Measurements from ENCODE around the gene GPATCH8. TPM values are rescaled to one million over a fixed set of nuclear protein-coding genes. Genes with fewer than 3 reads are reported as not detected.

GPATCH8 gene
- total and polyA plus RNA-seq, 9 of the 15 experiments (the other 6 are each of a cell fraction or from before 2014, with no cell fraction given), result 10.6 to 29.6 (median 13.2) TPM

DNA sequence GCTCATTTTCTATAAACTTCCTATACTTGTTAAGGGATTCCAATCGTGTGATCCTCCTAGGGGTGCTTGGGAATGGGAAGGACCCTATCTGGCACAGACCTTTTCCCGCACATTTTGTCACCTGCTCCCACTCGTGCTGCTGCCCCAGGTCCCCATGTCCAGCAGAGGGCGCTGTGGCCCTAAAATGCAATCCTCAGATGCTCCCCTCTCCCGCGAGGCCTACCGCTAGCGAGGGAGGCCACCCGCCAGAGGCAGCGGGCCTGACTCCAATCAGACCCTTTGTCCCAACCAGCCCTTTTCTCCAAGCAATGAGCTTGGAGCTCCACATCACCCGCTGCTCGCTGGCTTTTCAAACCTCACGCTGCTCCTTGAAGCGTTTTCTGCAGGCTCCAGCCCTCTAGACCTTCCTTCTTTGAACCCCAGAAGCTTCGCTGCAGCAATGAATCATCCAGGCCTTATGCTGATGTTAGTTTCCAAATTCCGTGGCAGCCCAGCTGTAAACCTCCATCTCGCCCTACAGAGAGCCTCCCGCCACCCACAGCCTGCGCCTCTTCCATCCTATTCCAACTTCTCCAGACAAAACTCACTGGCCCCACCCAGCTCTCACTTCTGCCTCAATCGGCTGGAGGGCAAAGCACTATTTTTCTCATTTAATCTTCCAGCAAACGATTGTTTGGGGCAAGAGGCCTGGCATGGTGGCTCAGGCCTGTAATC, 30.5 kb upstream of the GPATCH8 start (continued):
- TF ChIP-seq ZNF282 (CRISPR knock-in tag; IDR thresholded peaks at IDR 0.05) (no peak), MAX (CRISPR knock-in tag; IDR thresholded peaks at IDR 0.05) (peak; percentile 82), ZNF3 (CRISPR knock-in tag; IDR thresholded peaks at IDR 0.05) (no peak), CBX3 (IDR thresholded peaks at IDR 0.05; ENCODE audit: borderline replicate concordance in 1 of 2, low read length in 2 of 2) (peak in 1 of 2 experiments; percentile 47; a peak in 1 of 3 replicates), CC2D1A (IDR thresholded peaks at IDR 0.05) (peak; percentile 89), KLF16 (IDR thresholded peaks at IDR 0.05) (0 out of 2 replicates have a peak, but pooled peaks have one; percentile 15), ZFP36 (IDR thresholded peaks at IDR 0.05; ENCODE audit: low read depth, low read length, partially characterized antibody) (peak; percentile 71), DEAF1 (CRISPR knock-in tag; IDR thresholded peaks at IDR 0.05) (peak; percentile 93), ATF7 (IDR thresholded peaks at IDR 0.05) (peak; percentile 37; the same call in 1 of the 2 replicates), ZNF184 (CRISPR knock-in tag; IDR thresholded peaks at IDR 0.05) (no peak), EP400 (IDR thresholded peaks at IDR 0.05) (no peak), XRCC5 (IDR thresholded peaks at IDR 0.05; ENCODE audit: low read depth, low read length) (peak; percentile 44; the same call in 1 of the 2 replicates), ZNF551 (CRISPR knock-in tag; IDR thresholded peaks at IDR 0.05) (no peak), STAG1 (CRISPR knock-in tag; IDR thresholded peaks at IDR 0.05; ENCODE audit: borderline replicate concordance) (peak; percentile 88; the same call in 1 of the 2 replicates), JUND (IDR thresholded peaks at IDR 0.05; ENCODE audit: borderline replicate concordance, low read depth, low read length) (no peak), JUND (tag; IDR thresholded peaks at IDR 0.05; ENCODE audit: borderline replicate concordance, low read depth, low read length) (peak; percentile 41; the same call in 1 of the 3 replicates)
- TF ChIP-seq, protein P1, sequence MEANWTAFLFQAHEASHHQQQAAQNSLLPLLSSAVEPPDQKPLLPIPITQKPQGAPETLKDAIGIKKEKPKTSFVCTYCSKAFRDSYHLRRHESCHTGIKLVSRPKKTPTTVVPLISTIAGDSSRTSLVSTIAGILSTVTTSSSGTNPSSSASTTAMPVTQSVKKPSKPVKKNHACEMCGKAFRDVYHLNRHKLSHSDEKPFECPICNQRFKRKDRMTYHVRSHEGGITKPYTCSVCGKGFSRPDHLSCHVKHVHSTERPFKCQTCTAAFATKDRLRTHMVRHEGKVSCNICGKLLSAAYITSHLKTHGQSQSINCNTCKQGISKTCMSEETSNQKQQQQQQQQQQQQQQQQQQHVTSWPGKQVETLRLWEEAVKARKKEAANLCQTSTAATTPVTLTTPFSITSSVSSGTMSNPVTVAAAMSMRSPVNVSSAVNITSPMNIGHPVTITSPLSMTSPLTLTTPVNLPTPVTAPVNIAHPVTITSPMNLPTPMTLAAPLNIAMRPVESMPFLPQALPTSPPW (CRISPR knock-in tag; IDR thresholded peaks at IDR 0.05), result peak; percentile 44
- TF ChIP-seq, protein P2, sequence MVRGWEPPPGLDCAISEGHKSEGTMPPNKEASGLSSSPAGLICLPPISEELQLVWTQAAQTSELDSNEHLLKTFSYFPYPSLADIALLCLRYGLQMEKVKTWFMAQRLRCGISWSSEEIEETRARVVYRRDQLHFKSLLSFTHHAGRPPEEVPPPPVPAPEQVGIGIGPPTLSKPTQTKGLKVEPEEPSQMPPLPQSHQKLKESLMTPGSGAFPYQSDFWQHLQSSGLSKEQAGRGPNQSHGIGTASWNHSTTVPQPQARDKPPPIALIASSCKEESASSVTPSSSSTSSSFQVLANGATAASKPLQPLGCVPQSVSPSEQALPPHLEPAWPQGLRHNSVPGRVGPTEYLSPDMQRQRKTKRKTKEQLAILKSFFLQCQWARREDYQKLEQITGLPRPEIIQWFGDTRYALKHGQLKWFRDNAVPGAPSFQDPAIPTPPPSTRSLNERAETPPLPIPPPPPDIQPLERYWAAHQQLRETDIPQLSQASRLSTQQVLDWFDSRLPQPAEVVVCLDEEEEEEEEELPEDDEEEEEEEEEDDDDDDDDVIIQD (CRISPR knock-in tag; IDR thresholded peaks at IDR 0.05), result no peak

Data from K562 (cell line).